Measurements from ENCODE around the gene TINAG. TPM values are rescaled to one million over a fixed set of nuclear protein-coding genes. Genes with fewer than 3 reads are reported as not detected.

Gene TINAG
- total RNA-seq (2014; rRNA removed; shearing (Covaris generic)), result not detected in 2 replicates

GRCh38 chr6:54308289-54308985 lies at the start of gene TINAG:
Gene TINAG (plus strand): TSS chr6:54308441. CDS start chr6:54308551, 110 bp downstream.
- no peak for DNase-seq (ENCODE audit: low spot score)
- in situ Hi-C loops (cut with HindIII; ENCODE audit: low sequenced_read_pairs), result no loop called here

GRCh38 chr6:54260025-54260424 lies 48.2 kb upstream of the TINAG start:
- in situ Hi-C loops (cut with HindIII; ENCODE audit: low sequenced_read_pairs), result no loop called here
- no peak for DNase-seq (ENCODE audit: low spot score)

- no peak for DNase-seq (ENCODE audit: low spot score)
- in situ Hi-C loops (cut with HindIII; ENCODE audit: low sequenced_read_pairs), result no loop called here
Measured at GRCh38 chr6:54262499-54262898, 45.7 kb upstream of the TINAG start.

- no peak for DNase-seq (ENCODE audit: low spot score)
- in situ Hi-C loops (cut with HindIII; ENCODE audit: low sequenced_read_pairs), result no loop called here
Measured at GRCh38 chr6:54262971-54263370, 45.3 kb upstream of the TINAG start.

- in situ Hi-C loops (cut with HindIII; ENCODE audit: low sequenced_read_pairs), result no loop called here
- no peak for DNase-seq (ENCODE audit: low spot score)
Measured at GRCh38 chr6:54264581-54265272, 43.5 kb upstream of the TINAG start.

- in situ Hi-C loops (cut with HindIII; ENCODE audit: low sequenced_read_pairs), result no loop called here
- DNase-seq (ENCODE audit: low spot score), result no peak
Measured at GRCh38 chr6:54266400-54266923, 41.8 kb upstream of the TINAG start.

GRCh38 chr6:54267798-54268197 lies 40.4 kb upstream of the TINAG start:
- DNase-seq (ENCODE audit: low spot score), result no peak
- in situ Hi-C loops (cut with HindIII; ENCODE audit: low sequenced_read_pairs), result no loop called here

GRCh38 chr6:54273214-54273820 lies 34.9 kb upstream of the TINAG start:
- in situ Hi-C loops (cut with HindIII; ENCODE audit: low sequenced_read_pairs), result no loop called here
- no peak for DNase-seq (ENCODE audit: low spot score)

GRCh38 chr6:54274383-54274782 lies 33.9 kb upstream of the TINAG start:
- in situ Hi-C loops (cut with HindIII; ENCODE audit: low sequenced_read_pairs), result no loop called here

GRCh38 chr6:54282186-54282585 lies 26.1 kb upstream of the TINAG start:
- no peak for DNase-seq (ENCODE audit: low spot score)
- in situ Hi-C loops (cut with HindIII; ENCODE audit: low sequenced_read_pairs), result no loop called here

More at GRCh38 chr6:54274383-54274782, 33.9 kb upstream of the TINAG start:
- no peak for DNase-seq (ENCODE audit: low spot score)

GRCh38 chr6:54284161-54284860 lies 23.9 kb upstream of the TINAG start:
- DNase-seq (ENCODE audit: low spot score), result no peak
- in situ Hi-C loops (cut with HindIII; ENCODE audit: low sequenced_read_pairs), result no loop called here

- in situ Hi-C loops (cut with HindIII; ENCODE audit: low sequenced_read_pairs), result no loop called here
- no peak for DNase-seq (ENCODE audit: low spot score)
Measured at GRCh38 chr6:54285595-54285994, 22.6 kb upstream of the TINAG start.

GRCh38 chr6:54286141-54286540 lies 22.1 kb upstream of the TINAG start:
- in situ Hi-C loops (cut with HindIII; ENCODE audit: low sequenced_read_pairs), result no loop called here
- no peak for DNase-seq (ENCODE audit: low spot score)

- no peak for DNase-seq (ENCODE audit: low spot score)
- in situ Hi-C loops (cut with HindIII; ENCODE audit: low sequenced_read_pairs), result no loop called here
Measured at GRCh38 chr6:54288474-54288873, 19.8 kb upstream of the TINAG start.

GRCh38 chr6:54289426-54289825 lies 18.8 kb upstream of the TINAG start:
- in situ Hi-C loops (cut with HindIII; ENCODE audit: low sequenced_read_pairs), result no loop called here
- no peak for DNase-seq (ENCODE audit: low spot score)

- no peak for DNase-seq (ENCODE audit: low spot score)
- in situ Hi-C loops (cut with HindIII; ENCODE audit: low sequenced_read_pairs), result no loop called here
Measured at GRCh38 chr6:54291146-54291545, 17.1 kb upstream of the TINAG start.

GRCh38 chr6:54291738-54292137 lies 16.5 kb upstream of the TINAG start:
- in situ Hi-C loops (cut with HindIII; ENCODE audit: low sequenced_read_pairs), result no loop called here
- no peak for DNase-seq (ENCODE audit: low spot score)

GRCh38 chr6:54294965-54295532 lies 13.2 kb upstream of the TINAG start:
- no peak for DNase-seq (ENCODE audit: low spot score)
- in situ Hi-C loops (cut with HindIII; ENCODE audit: low sequenced_read_pairs), result no loop called here

- DNase-seq (ENCODE audit: low spot score), result no peak
- in situ Hi-C loops (cut with HindIII; ENCODE audit: low sequenced_read_pairs), result no loop called here
Measured at GRCh38 chr6:54299542-54300269, 8.5 kb upstream of the TINAG start.
